Activated naive CD4-positive, alpha-beta T cell treated with anti-CD3 and anti-CD28 coated beads for 36 hours (primary cell): ENCODE data around the gene SMCO2. TPM values are rescaled to one million over a fixed set of nuclear protein-coding genes. Genes with fewer than 3 reads are reported as not detected.

Source experiments
- CTCF ChIA-PET: fragments of 350-600 bp; sonication (Branson Sonifier 250); formaldehyde crosslinking; loops from one replicate; lab custom pipeline; 2021; ENCODE audit warnings: antibody characterized with exemption; lab: Charles Lee
- DNase-seq: peaks from one replicate; pipeline ENCODE4 v3.0.0-alpha.2; 2020
- H3K27ac Mint-ChIP-seq: one replicate; pipeline ENCODE4 v1.8.0; 2021; ENCODE audit warnings: mild to moderate bottlenecking, mixed read lengths
- H3K27me3 Mint-ChIP-seq: one replicate; pipeline ENCODE4 v1.8.0; 2021; ENCODE audit warnings: low read depth, mixed read lengths
- H3K36me3 Mint-ChIP-seq: one replicate; pipeline ENCODE4 v1.8.0; 2021; ENCODE audit warnings: low read depth, mixed read lengths
- H3K4me1 Mint-ChIP-seq: one replicate; pipeline ENCODE4 v1.8.0; 2021; ENCODE audit warnings: low read depth, mixed read lengths
- H3K4me3 Mint-ChIP-seq: one replicate; pipeline ENCODE4 v1.8.0; 2021; ENCODE audit warnings: mild to moderate bottlenecking, moderate library complexity, mixed read lengths
- H3K9me3 Mint-ChIP-seq: one replicate; pipeline ENCODE4 v1.8.0; 2021; ENCODE audit warnings: mixed read lengths
- intact Hi-C: fragments of 100-400 bp; cut with micrococcal nuclease; formaldehyde crosslinking; loops from one replicate; pipeline ENCODE4 v1.15.1; 2023
- total RNA-seq, 2 experiments: library from RNA; stranded (reverse); gene quantifications; one replicate each; pipeline ENCODE4 v1.2.3, GENCODE V29; 2021

SMCO2 gene
- total RNA-seq, 2 experiments from 2014 or later, result 0.19 to 0.22 TPM

DNA sequence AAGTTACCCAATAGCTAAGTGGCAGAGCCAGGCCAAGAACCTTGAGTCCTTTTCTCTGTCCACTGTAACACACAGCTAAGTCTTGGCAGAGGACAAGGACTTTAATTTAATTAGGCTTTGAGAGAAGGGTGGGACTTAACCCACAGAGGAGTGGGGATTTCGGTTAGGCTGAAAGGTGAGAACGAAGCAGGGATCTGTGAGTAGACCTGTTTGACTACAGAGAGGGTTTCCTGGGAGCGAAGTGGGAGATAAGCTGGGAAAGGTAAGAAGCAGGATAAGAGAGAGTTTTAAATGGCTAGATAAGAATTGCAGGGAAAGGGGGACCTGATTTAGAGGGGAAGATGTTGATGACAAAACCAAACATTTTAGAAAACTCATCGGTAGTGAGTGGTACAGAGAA, 75.4 kb downstream of the SMCO2 start:
- H3K27ac Mint-ChIP-seq, result no peak overlapping the region
- H3K9me3 Mint-ChIP-seq, result no peaks in the 10 kb centered on the region
- H3K36me3 Mint-ChIP-seq, result no peaks in the 10 kb centered on the region
- CTCF ChIA-PET, result no interaction called here
- intact Hi-C loops, result loop anchor here (2.0 to 5.0 kb wide), 4 partner anchors 85 to 280 kb away; partner anchors contain the start of genes MRPS35 and STK38L
- no peak for DNase-seq
- peaks cover 24% of the 10 kb centered on the region for H3K4me1 Mint-ChIP-seq
- peaks cover 1% of the 10 kb centered on the region for H3K27me3 Mint-ChIP-seq
- no peak overlapping the region for H3K4me3 Mint-ChIP-seq

DNA sequence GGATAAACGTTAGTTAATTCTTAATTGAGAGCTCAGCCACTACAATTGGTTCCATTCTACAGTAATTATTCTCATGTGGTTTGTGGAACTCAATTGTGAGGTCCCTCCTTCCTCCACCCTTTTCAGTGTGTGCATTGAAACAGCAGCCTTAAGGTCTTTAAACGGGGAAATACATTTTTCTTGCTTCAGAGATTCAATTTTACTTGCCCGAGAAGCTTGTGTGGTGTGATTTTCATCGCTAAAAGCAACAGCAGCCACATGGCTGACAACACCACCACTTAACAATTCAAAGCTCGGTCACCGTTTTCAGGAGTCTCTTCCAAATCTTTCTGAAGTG, 76.7 kb downstream of the SMCO2 start:
- H3K4me3 Mint-ChIP-seq, result peak overlapping the region; percentile 94
- H3K27ac Mint-ChIP-seq, result peak overlapping the region; percentile 85
- no peaks in the 10 kb centered on the region for H3K9me3 Mint-ChIP-seq
- intact Hi-C loops, result loop anchor here (1.0 to 5.0 kb wide), 9 partner anchors 11 to 281 kb away; partner anchors contain the start of genes MRPS35 and STK38L
- peak; percentile 25 for DNase-seq
- no peaks in the 10 kb centered on the region for H3K36me3 Mint-ChIP-seq
- peaks cover 24% of the 10 kb centered on the region for H3K4me1 Mint-ChIP-seq
- CTCF ChIA-PET, result interaction anchor here (0.9 to 2.0 kb wide), 7 partner anchors 9 to 112 kb away, joined by 3 to 10 read pairs (median 3); no protein-coding TSS in a partner anchor
- peaks cover 1% of the 10 kb centered on the region for H3K27me3 Mint-ChIP-seq

DNA sequence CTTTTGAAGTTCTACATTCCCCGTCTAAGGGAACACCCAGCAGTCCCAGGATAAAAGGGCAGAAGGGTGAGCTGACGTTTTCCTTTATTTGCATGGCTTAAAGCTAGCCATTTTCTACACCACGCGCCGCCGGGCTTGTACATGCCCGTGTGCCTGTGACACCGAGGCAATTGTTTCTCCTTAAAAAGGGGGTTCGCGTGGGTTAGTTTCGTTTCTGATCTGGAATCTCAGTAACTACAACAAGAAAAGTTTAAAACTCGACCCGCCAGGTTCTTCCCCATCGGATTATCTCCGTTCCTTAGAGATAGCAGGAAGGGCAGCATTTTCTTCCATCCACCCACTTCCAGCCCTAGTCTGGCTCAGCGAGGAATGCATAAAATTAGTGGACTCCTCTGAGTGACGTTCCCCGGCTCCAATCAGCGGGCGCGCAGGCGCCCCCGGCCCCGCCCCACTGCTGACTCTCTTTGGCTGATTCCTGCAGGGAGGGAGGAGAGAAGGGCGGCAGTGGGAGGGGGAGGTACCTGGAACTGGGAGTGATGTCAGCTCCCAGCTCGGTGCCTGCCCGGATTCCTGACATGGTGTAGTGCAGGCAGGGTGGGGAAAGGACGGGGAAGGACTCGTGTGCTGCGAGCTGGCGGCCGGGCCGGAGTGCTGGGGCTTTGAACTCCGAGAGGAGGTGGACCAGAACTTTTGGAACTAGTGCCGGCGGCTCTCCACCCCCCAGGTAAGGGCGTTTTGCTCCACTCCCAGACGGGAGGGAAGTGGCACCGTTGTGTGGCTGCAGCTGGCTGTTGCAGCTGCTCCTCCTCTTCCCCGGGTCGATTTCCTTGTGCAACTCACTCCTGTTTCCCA, 77.3 kb downstream of the SMCO2 start, which contains the start of gene PPFIBP1:
Gene PPFIBP1, plus strand, starts transcription at position 565 of the 852 bp plus-strand sequence. CDS start 109,191 bp downstream, outside the sequence.
- no peaks in the 10 kb centered on the region for H3K9me3 Mint-ChIP-seq
- H3K4me3 Mint-ChIP-seq, result peak within 1 kb of the TSS; percentile 94
- DNase-seq, result peak; percentile 99
- peaks cover 24% of the 10 kb centered on the region for H3K4me1 Mint-ChIP-seq
- peaks cover 1% of the 10 kb centered on the region for H3K27me3 Mint-ChIP-seq
- H3K27ac Mint-ChIP-seq, result peak within 1 kb of the TSS; percentile 85
- intact Hi-C loops, result loop anchor here (1.0 to 5.0 kb wide), 9 partner anchors 10 to 282 kb away; partner anchors contain the start of genes MRPS35 and STK38L
- CTCF ChIA-PET, result interaction anchor here (0.7 to 2.0 kb wide), 8 partner anchors 10 to 815 kb away, joined by 3 to 10 read pairs (median 3); no protein-coding TSS in a partner anchor
- no peaks in the 10 kb centered on the region for H3K36me3 Mint-ChIP-seq

DNA sequence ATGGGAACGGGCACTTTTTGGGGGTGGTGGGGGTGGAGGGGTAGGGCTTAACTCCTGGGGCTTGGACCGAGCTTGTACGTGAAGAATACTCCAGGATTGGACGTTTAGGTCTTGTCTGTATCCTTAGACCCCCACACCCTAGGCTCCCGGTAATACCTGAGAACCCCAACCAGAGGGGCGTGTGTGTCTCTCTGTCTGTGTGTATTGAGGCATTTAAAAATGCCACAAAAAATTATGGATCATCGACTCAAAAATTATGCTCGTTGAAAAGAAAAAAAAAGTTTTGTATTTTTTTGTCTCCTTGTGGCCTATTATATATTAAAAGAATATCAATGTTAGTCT, 77.9 kb downstream of the SMCO2 start:
- CTCF ChIA-PET, result interaction anchor here (0.6 to 2.0 kb wide), 7 partner anchors 12 to 815 kb away, joined by 3 to 10 read pairs (median 3); no protein-coding TSS in a partner anchor
- Mint-ChIP-seq H3K36me3 (no peaks in the 10 kb centered on the region), H3K9me3 (no peaks in the 10 kb centered on the region), H3K4me1 (peaks cover 24% of the 10 kb centered on the region), H3K27ac (no peak overlapping the region), H3K4me3 (peak overlapping the region; percentile 94), H3K27me3 (peaks cover 1% of the 10 kb centered on the region)
- intact Hi-C loops, result loop anchor here (5.0 kb wide), 3 partner anchors 87 to 282 kb away; partner anchors contain the start of gene STK38L
- DNase-seq, result no peak

DNA sequence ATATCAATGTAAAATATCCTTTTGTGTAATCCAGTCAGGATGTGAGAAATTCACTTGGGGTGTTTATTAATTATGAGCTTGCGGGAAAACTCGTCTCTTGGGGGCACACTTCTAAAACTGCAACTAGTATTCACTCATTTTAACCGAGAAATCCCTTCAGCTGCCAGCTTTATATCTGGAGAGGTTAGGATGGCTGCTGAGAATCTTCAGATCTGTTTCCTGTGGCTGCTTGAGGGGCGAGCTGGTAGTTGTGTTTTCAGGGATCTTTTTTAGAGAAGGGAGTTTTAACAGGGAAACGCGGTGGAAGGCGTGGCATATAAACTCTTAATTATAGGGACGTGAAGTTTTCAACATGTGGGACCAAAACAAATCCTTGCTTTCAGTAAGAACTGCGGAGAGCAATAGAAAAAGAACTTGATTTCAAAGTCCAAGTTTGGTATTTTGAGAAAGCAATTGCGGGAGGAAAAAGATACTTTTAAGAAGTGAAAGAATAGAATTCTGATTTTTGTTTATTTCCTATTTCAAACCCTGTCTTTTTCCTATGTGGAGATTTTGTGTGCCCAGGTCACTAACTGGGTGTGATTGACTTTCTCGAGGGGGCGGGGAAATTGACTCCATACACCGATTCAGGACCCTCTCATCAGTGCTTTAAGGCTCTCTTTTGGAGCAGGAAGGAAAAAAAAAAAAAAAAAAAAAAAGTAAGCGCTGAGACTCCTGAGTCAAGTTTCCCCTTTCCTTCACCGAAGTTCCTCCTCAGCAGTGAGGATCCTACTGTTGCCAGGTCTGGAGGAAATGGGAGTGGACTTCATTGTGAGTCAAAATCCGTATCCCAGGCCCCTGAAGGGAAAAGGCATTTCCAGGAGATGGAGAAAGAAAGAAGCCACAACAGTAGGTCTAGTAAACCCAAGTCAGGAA, 78.6 kb downstream of the SMCO2 start:
- H3K9me3 Mint-ChIP-seq, result no peaks in the 10 kb centered on the region
- intact Hi-C loops, result loop anchor here (5.0 kb wide), 3 partner anchors 88 to 283 kb away; partner anchors contain the start of gene STK38L
- no peaks in the 10 kb centered on the region for H3K27me3 Mint-ChIP-seq
- H3K27ac Mint-ChIP-seq, result no peak overlapping the region
- peak overlapping the region; percentile 94 for H3K4me3 Mint-ChIP-seq
- CTCF ChIA-PET, result interaction anchor here (0.6 to 2.0 kb wide), 3 partner anchors 91 to 448 kb away, joined by 3 to 10 read pairs (median 3); no protein-coding TSS in a partner anchor
- no peaks in the 10 kb centered on the region for H3K36me3 Mint-ChIP-seq
- DNase-seq, result no peak
- H3K4me1 Mint-ChIP-seq, result peaks cover 26% of the 10 kb centered on the region

DNA sequence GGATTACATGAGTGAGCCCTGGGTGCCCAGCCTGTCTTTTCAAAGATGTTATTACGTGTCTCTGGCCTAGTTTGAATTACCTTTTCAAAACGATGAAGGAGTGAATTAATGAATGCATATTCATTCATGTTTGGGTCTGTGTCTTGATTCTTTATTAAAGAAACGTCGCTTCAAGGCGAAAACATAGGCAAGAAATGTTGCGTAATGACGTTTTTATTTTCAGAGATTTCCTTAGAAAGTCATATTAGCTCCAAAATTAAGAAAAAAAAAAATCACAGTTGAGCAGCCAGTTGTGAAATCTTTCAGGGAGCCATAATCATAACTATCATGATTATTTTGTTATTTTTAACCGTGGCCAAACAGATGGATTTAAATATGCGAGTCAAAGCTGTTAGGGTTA, 81.0 kb downstream of the SMCO2 start:
- Mint-ChIP-seq H3K4me3 (no peak overlapping the region), H3K27me3 (no peaks in the 10 kb centered on the region), H3K9me3 (no peaks in the 10 kb centered on the region), H3K4me1 (peaks cover 30% of the 10 kb centered on the region), H3K27ac (no peak overlapping the region), H3K36me3 (no peaks in the 10 kb centered on the region)
- DNase-seq, result no peak
- CTCF ChIA-PET, result interaction anchor here (0.6 to 0.7 kb wide), 2 partner anchors 47 to 1942 kb away, joined by 3 read pairs; no protein-coding TSS in a partner anchor
- intact Hi-C loops, result no loop called here

DNA sequence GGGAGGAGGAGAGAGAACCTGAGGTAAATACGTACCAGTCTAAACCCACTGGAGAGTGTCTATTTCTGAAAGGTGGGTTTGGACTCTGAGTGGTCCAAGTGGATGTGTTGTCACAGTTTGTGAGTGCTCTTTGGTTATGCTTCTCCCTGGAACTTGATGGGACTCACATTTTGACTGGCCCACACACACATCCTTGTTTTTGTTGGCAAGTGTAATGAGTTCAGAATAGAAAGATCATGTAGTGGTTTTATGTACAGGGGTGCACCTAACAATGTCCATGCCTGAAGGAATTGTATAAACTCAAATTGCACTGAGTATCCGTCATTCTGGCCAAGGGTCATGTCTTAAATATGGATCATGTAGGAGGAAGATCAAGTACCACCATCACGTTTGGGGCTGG, 82.3 kb downstream of the SMCO2 start:
- CTCF ChIA-PET, result interaction anchor here (0.9 kb wide), 1 partner anchor 97 kb away, joined by 3 read pairs; no protein-coding TSS in a partner anchor
- Mint-ChIP-seq H3K27me3 (no peaks in the 10 kb centered on the region), H3K27ac (no peak overlapping the region), H3K4me3 (no peak overlapping the region), H3K36me3 (no peaks in the 10 kb centered on the region), H3K4me1 (peaks cover 28% of the 10 kb centered on the region), H3K9me3 (no peaks in the 10 kb centered on the region)
- no peak for DNase-seq
- intact Hi-C loops, result no loop called here

DNA sequence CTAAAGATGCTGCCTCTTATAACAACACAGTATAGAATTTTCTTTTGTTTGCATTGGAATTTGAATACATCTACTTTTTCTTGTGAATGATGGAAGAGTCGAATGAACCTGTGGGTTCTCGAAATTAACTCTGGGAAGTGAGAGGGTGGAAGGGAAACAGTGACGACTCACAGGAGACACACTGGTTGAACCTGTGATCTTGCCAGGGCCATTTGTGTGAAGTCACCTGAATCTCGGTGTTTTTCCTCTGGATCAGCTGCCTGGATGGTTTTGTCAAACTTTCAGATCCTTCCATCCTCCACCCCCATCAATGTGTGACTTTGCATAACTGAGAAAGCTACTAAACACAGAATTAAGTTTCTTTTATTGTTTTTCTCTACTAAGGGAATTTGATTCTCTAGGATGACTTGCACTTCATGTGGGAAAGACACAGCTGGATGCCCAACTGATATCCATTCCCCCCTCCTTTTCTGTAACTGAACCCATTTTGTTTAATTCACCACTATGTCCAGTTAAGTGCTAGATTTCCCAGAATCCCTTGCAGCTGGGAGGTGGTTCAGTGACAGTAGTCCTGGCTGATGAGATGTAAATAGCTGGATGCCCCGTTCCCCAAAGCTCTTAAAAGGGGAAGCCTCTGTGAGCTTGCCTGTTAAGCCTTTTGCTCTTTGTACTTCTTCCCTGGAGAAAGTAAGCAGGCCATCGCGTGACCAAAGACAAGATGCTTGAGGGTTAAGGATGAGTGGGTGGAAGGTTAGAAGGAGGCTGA, 83.8 kb downstream of the SMCO2 start:
- H3K4me3 Mint-ChIP-seq, result no peak overlapping the region
- peaks cover 36% of the 10 kb centered on the region for H3K4me1 Mint-ChIP-seq
- no peaks in the 10 kb centered on the region for H3K36me3 Mint-ChIP-seq
- CTCF ChIA-PET, result interaction anchor here (0.7 to 1.4 kb wide), 2 partner anchors 19 to 25 kb away, joined by 3 to 5 read pairs; no protein-coding TSS in a partner anchor
- intact Hi-C loops, result loop anchor here (5.0 kb wide), 1 partner anchor 87 kb away; no protein-coding TSS in a partner anchor
- H3K9me3 Mint-ChIP-seq, result no peaks in the 10 kb centered on the region
- DNase-seq, result no peak
- H3K27ac Mint-ChIP-seq, result no peak overlapping the region
- H3K27me3 Mint-ChIP-seq, result no peaks in the 10 kb centered on the region

DNA sequence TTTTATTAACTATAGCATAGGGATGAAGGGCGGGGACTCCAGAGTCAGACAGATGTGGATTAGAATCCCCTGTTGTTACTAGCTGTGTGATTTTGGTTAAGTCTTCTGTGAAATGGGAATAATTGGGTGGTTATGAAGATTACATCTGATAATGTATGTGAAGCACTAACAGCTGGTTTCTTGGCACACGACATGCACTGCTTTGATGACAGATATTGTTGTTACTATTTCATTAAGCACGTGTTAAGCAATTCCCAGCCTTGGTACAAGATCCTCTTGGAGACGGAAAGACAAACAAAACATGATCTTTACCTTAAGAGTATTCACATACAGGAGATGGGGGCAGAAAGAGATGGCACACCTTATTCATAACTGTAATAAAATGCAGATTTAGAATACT, 85.4 kb downstream of the SMCO2 start:
- intact Hi-C loops, result loop anchor here (5.0 kb wide), 1 partner anchor 85 kb away; no protein-coding TSS in a partner anchor
- H3K27me3 Mint-ChIP-seq, result no peaks in the 10 kb centered on the region
- H3K27ac Mint-ChIP-seq, result no peak overlapping the region
- H3K9me3 Mint-ChIP-seq, result no peaks in the 10 kb centered on the region
- peaks cover 45% of the 10 kb centered on the region for H3K4me1 Mint-ChIP-seq
- no peak overlapping the region for H3K4me3 Mint-ChIP-seq
- no peaks in the 10 kb centered on the region for H3K36me3 Mint-ChIP-seq
- DNase-seq, result no peak
- CTCF ChIA-PET, result interaction anchor here (0.5 to 1.4 kb wide), 3 partner anchors 23 to 105 kb away, joined by 3 to 5 read pairs (median 3); no protein-coding TSS in a partner anchor

DNA sequence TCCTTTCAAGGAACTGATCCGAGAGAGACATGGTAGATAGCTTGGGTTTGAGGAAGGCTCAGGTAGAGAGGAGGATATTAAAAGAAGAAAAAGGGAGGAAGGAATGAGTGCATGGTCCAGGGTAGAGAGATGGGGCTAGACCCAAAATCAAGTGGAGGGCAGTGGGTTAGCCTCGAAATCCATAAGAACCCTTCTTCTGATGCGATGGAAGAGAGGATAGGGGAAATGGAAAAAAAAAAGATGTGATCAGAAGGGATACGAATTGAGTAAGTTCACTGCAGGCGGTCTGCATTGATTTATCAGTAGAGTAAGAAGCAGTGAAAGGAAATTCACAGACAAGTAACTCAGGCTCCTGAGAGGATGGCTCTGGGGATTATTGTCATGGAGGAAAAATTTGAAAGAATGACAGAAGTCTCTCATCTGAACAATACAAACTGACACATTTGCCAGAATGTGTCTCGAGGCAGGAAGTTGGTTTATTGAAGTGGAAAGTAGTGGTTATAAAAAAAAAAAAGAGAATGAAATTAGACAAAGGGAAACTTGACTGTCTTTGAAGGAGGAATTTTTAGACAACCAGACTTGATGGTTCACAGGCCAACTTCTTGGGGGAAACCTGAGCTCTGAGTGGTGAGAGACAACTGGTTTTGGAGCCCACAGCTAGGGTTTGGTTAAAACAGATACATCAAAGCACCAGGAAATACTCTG, 87.7 kb downstream of the SMCO2 start:
- peak; percentile 71 for DNase-seq
- Mint-ChIP-seq H3K27ac (peak overlapping the region; percentile 71), H3K36me3 (no peaks in the 10 kb centered on the region), H3K27me3 (no peaks in the 10 kb centered on the region), H3K4me3 (peak overlapping the region; percentile 7), H3K9me3 (no peaks in the 10 kb centered on the region), H3K4me1 (peaks cover 50% of the 10 kb centered on the region)
- CTCF ChIA-PET, result interaction anchor here (0.6 to 1.5 kb wide), 5 partner anchors 13 to 170 kb away, joined by 3 to 5 read pairs (median 4); no protein-coding TSS in a partner anchor
- intact Hi-C loops, result loop anchor here (1.0 to 5.0 kb wide), 9 partner anchors 11 to 288 kb away; no protein-coding TSS in a partner anchor
